Mammary epithelial cell (primary cell): ENCODE measurements around the gene PXYLP1.

Experiments used
- CTCF ChIP-seq, 2 donors: IDR thresholded peaks in 1 of 2; conservative IDR thresholded peaks in 1 of 2; 2 replicates each; pipeline ENCODE4 v1.5.1; 2011 to 2012; ENCODE audit warnings: inconsistent platforms in 2 of 2, low read length in 2 of 2, mild to moderate bottlenecking in 2 of 2, control low read depth in 1 of 2, low read depth in 1 of 2; ENCODE audit not compliant: insufficient read depth in 1 of 2; ENCODE audit errors: extremely low read depth in 1 of 2
- EZH2 ChIP-seq: IDR thresholded peaks from 2 replicates; pipeline ENCODE4 v1.6.1; 2012; ENCODE audit warnings: low read length, inconsistent platforms, borderline replicate concordance

DNA sequence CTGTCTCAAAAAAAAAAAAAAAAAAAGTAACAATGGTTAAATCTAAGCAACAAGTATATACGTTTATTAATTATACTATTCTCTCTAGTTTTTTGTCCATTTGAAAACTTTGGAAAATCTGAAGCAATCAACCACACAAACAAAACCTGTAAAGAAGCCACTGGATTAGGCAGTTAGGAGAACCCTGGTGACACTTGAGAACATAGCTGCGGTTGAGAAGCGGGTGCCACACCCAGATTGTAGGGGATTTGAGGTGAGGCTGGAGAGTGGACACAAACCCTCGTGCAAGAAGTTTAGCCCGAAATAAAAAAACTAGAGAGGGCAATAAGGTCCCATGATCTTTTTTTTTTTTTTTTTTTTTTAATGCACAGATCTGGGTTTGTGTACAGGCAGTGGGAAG is 110.8 kb downstream of the PXYLP1 start:
- TF ChIP-seq CTCF (conservative IDR thresholded peaks at IDR 0.05 in 1 of 2, IDR thresholded peaks at IDR 0.05 in 1 of 2; ENCODE audit: extremely low read depth in 1 of 2, insufficient read depth in 1 of 2, low read depth in 1 of 2, low read length in 2 of 2) = no peak
- no peak for TF ChIP-seq EZH2
